Adipose tissue (tissue), 3 donors: Measurements from ENCODE around the gene STX16. TPM values are rescaled to one million over a fixed set of nuclear protein-coding genes. Genes with fewer than 3 reads are reported as not detected.

Source experiments
- H3K27ac ChIP-seq: one replicate; pipeline ENCODE4 v1.5.1; 2013; ENCODE audit warnings: low read depth, low read length
- WGBS, 3 donors: extraction: QIAGEN DNeasy Blood & Tissue Kit; methylation state at CpG; one replicate each; pipeline ENCODE4 v1.1.7; 2013; 5-methylcytosine and 5-hydroxymethylcytosine counted together
- polyA plus RNA-seq, 3 donors: library from polyadenylated mRNA; stranded (reverse); fragments of 200-250 nt; gene quantifications; one replicate each; pipeline ENCODE4 v1.2.3, GENCODE V29; 2013
- donor health status: healthy with polysubstance abuse.
- donor health status: Bipolar disorder and iron deficiency.
- donor health status: healthy.

Gene STX16
- 10 to 100 TPM; 21.7 to 36.9 (median 35.9) TPM for polyA plus RNA-seq

- WGBS, 3 donors, result 0 to 1% (median 0%) methylated on average over 49 of the region's 49 CpGs
- H3K27ac ChIP-seq, result peak within 1 kb of the TSS; percentile 88
Observed at GRCh38 chr20:58650776-58651558, at the start of gene STX16. STX16 (plus strand) TSS chr20:58651283; CDS start chr20:58652007, 724 bp downstream.

DNA sequence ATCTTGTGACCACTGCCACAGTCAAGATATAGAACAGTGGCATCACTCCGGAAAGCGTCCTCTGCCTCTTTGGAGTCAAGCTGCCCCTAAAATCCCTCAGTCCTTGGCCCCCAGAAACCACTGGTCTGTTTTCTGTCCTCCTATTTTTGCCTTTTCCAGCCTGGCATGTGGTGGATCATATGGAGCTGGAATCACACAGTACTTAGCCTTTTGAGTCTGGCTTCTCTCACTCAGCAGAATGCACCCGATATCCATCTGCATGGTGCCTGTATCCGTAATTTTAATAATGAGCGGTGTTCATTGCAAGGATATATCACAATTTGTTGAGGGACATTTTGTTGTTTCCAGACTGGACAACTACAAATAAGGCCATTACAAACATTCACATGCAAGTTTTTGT, 49.0 kb upstream of the STX16 start:
- H3K27ac ChIP-seq, result no peak overlapping the region
- 90 to 99% (median 95%) methylated on average over 5 of the region's 5 CpGs for WGBS, 3 donors

GRCh38 chr20:58603721-58604120, 47.4 kb upstream of the STX16 start:
- H3K27ac ChIP-seq, result no peak overlapping the region
- 79 to 95% (median 90%) methylated on average over 2 of the region's 2 CpGs for WGBS, 3 donors

DNA sequence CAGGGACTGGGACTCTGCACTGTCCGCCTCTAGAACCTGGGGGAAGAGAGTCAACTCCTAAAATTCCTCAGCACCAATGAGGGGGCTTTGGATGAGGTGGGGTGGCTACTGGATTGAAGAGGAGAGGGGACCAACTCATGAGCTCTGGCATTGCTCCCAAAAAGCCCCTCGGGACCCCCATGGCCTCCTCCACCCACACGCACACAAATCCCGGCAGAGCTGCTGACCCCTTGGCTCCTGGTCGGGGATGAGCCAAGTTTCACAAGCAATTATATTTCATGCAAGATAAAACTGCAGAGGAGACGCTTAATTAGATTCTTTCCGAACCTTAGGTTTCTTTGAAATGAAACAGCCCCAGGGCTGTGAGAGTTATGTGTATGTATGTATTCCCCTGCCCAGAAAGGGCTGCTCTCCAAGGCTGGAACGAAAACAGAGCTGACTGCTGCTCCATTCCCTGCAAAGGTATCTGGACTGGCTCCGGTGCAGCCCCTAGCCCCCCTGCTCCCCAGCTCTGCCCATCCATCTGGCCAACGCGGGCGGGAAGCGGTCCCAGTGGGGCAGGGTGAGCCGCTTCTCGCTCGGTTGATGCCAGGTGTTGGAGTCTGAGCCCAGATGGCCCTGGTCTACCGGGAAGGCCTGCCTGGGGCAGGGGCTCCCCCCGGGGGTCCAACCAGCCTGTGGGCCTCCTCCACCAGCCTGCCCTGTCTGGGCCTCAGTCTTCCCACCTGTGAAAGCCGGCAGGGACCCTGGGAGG, 46.8 kb upstream of the STX16 start:
- 57 to 69% (median 67%) methylated on average over 19 of the region's 19 CpGs for WGBS, 3 donors
- no peak overlapping the region for H3K27ac ChIP-seq

GRCh38 chr20:58605292-58606065, 45.6 kb upstream of the STX16 start:
- 67 to 90% (median 86%) methylated on average over 18 to 19 of the region's 19 CpGs for WGBS, 3 donors
- no peak overlapping the region for H3K27ac ChIP-seq

DNA sequence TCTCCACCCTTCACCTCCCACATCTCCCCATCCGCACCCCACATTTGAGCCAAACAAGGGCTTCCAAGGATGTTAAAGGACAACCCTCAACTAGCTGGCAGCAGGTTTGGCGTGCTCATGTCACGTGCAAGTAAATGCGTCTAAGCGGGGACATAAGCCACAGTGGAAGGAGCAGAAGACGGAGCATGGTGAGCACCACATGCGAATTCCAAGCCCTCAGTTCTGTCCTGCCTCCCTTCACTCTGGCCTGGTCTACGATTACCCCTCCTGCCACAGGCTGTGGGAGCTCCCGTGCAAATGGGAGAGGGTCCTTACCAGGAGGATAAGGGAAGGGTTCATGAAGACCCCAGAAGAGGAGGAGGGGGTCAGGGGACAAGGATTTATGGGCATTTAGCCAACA, 44.9 kb upstream of the STX16 start:
- H3K27ac ChIP-seq, result no peak overlapping the region
- WGBS, 3 donors, result 86 to 97% (median 94%) methylated on average over 9 of the region's 9 CpGs

GRCh38 chr20:58608096-58608840, 42.8 kb upstream of the STX16 start:
- no peak overlapping the region for H3K27ac ChIP-seq
- 73 to 88% (median 85%) methylated on average over 17 of the region's 17 CpGs for WGBS, 3 donors

- 84 to 97% (median 95%) methylated on average over 12 of the region's 12 CpGs for WGBS, 3 donors
- no peak overlapping the region for H3K27ac ChIP-seq
Observed at GRCh38 chr20:58609026-58609425, 42.1 kb upstream of the STX16 start.

DNA sequence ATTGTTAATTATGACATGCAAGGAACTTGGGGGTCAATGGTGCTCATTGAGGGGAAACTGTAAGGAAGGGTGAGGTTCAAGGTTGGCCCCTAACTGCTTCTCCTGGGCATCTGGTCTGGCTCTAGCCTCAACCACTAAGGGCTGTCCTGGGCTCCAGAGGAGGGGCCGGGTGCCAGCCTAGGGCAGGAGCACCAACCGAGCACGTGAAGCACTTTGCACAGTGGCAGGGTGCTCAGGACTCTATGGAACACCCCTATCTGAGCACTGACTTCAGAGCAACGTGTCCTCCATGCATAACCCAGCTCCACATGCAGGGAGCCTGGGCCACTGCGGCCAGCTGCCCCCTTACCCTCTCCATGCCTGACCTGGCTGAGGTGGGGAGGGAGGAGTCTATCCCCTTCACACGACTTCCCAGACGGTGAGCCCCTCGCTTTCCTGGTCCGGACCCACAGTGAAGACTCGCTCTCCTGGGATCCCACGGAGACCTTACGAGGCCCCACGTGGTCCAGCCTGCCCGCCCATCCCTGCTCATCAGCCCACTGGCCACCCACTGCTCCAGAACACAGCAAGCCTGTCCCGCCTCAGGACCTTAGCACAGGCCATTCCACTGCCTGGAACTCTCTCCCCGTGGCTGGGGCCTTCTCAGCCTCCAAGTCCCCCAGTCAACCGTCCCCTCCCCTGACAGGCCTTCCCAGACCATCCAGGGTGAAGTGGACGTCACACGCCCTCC, 40.8 kb upstream of the STX16 start:
- H3K27ac ChIP-seq, result no peak overlapping the region
- WGBS, 3 donors, result 82 to 91% (median 86%) methylated on average over 19 of the region's 19 CpGs

- WGBS, 3 donors, result 87 to 88% (median 88%) methylated on average over 10 of the region's 10 CpGs
- H3K27ac ChIP-seq, result no peak overlapping the region
Observed at GRCh38 chr20:58610811-58611210, 40.3 kb upstream of the STX16 start.

GRCh38 chr20:58611236-58612030, 39.6 kb upstream of the STX16 start:
- H3K27ac ChIP-seq, result no peak overlapping the region
- WGBS, 3 donors, result 70% methylated on average over 10 of the region's 10 CpGs

DNA sequence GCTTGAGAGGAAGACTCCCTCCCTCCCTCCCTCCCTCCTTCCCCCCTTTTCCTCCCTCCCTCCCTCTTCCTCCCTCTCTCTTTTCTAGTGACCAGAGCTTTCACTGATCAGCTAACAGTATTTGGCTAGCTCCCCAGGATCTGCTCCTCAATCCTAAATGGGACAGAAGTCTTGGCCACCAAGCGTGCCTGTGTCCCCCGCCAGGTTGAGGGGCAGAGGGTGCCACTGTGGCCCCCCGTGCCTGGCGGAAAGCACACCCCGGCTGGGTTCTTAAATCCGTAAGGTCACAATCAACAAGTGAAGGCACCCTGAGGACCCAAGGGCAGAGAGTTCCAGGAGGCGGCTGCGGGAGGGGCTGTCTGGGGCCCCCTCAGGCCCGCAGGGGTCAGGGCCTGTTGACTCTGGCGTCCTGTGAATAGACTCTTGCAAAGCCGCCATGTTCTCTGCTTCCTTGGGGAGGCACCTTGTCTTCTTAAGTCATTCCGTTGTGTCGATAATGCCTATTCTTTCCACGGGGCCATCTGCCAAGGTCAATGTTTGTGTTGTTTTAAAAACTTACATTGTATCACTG, 38.9 kb upstream of the STX16 start:
- no peak overlapping the region for H3K27ac ChIP-seq
- WGBS, 3 donors, result 49 to 62% (median 55%) methylated on average over 14 of the region's 14 CpGs

GRCh38 chr20:58613061-58613854, 37.8 kb upstream of the STX16 start:
- no peak overlapping the region for H3K27ac ChIP-seq
- 92 to 94% (median 93%) methylated on average over 17 of the region's 17 CpGs for WGBS, 3 donors

GRCh38 chr20:58614366-58614765, 36.7 kb upstream of the STX16 start:
- 89 to 94% (median 93%) methylated on average over 14 of the region's 14 CpGs for WGBS, 3 donors
- no peak overlapping the region for H3K27ac ChIP-seq

DNA sequence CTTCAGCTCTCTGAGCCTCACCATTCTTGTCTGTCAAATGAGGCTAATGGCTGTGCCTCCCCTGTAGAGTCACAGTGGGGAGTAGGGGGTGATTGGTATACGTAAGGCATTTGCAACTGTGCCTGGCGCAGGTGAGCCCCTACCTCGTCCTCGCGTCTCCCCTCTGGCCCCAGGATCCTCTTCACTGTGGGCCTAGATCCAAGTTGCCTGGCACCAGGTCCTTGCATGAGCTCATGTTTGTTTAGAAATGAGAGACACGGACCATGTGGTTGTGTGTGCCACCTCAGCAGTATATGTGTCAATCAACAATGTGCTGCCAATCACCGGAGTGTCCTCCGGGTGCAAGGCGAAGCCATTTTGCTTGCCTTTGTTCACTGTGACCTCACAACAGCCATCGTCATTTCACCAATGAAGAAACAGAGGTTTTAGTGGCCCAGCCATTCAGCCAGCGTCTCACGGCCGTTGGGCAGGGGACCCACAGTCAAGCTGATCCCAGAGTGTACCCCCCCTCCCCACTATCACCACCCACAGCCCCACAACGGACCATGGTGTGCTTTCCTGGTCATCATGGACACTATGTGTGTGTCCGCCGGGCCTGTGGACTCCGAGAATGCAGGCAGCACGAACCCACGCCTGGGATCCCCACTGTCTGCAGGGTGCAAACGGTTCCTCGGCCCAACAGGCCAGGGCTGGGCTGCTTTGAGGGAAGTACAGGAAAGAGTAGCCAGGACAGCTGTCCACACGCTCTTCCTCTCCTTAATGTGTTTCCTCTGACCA, 35.9 kb upstream of the STX16 start:
- 77 to 89% (median 88%) methylated on average over 22 of the region's 22 CpGs for WGBS, 3 donors
- no peak overlapping the region for H3K27ac ChIP-seq
